Nephron (organoid): ENCODE measurements around the gene CLMN.

Experiments
- H3K27ac Mint-ChIP-seq, 3 experiments: 2 replicates each; pipeline ENCODE4 v1.8.0; 2020; ENCODE audit warnings: mixed read lengths in 3 of 3, mild to moderate bottlenecking in 2 of 3, moderate library complexity in 1 of 3
- H3K27me3 Mint-ChIP-seq: 2 replicates; pipeline ENCODE4 v1.8.0; 2021; ENCODE audit warnings: low read depth, mild to moderate bottlenecking, moderate library complexity, mixed read lengths
- H3K36me3 Mint-ChIP-seq: 2 replicates; pipeline ENCODE4 v1.8.0; 2020; ENCODE audit warnings: low read depth, mixed read lengths
- H3K4me1 Mint-ChIP-seq: 2 replicates; pipeline ENCODE4 v1.8.0; 2020; ENCODE audit warnings: mixed read lengths
- H3K4me3 Mint-ChIP-seq, 3 experiments: 2 replicates each; pipeline ENCODE4 v1.8.0; 2020; ENCODE audit warnings: mild to moderate bottlenecking in 3 of 3, mixed read lengths in 3 of 3, moderate library complexity in 2 of 3
- H3K9me3 Mint-ChIP-seq: 2 replicates; pipeline ENCODE4 v1.8.0; 2020; ENCODE audit warnings: mixed read lengths
- CTCF ChIP-seq, 3 experiments: fragments of 200-600 bp; sonication (generic); IDR thresholded peaks; one replicate each; pipeline ENCODE4 v1.5.0; 2021; ENCODE audit warnings: antibody characterized with exemption in 3 of 3; ENCODE audit not compliant: unreplicated experiment in 3 of 3

CLMN gene

GRCh38 chr14:95335071-95335470, 15.4 kb upstream of the CLMN start:
- peaks cover 18% of the 10 kb centered on the region for H3K27me3 Mint-ChIP-seq
- no peaks in the 10 kb centered on the region for H3K36me3 Mint-ChIP-seq
- no peak for TF ChIP-seq CTCF (IDR thresholded peaks at IDR 0.05; ENCODE audit: unreplicated experiment in 3 of 3)

DNA sequence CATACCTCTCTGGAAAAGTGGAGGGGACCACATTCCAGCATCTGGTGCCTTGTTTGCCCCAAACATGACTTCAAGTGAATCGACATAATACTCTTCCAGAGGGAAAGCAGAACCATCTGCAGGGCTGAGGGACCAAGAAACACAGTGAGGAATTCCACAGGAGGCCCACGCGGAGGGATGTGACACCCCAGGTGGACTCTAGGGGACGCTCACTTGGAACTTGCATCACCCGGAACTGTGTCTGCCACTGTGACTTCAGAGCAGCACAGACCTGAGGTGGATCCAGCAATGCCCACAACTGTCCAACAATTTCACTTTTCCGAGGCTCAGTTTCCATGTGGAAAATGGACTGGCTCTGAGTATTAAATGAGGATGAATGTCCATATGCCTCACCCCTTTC, 14.3 kb upstream of the CLMN start:
- no peak for TF ChIP-seq CTCF (IDR thresholded peaks at IDR 0.05; ENCODE audit: unreplicated experiment in 3 of 3)
- Mint-ChIP-seq H3K4me3 (no peak overlapping the region), H3K36me3 (no peaks in the 10 kb centered on the region)

More at GRCh38 chr14:95335071-95335470, 15.4 kb upstream of the CLMN start:
- peaks cover 7% of the 10 kb centered on the region for H3K9me3 Mint-ChIP-seq
- no peak overlapping the region for H3K4me3 Mint-ChIP-seq
- no peak overlapping the region for H3K27ac Mint-ChIP-seq
- H3K4me1 Mint-ChIP-seq, result no peaks in the 10 kb centered on the region

DNA sequence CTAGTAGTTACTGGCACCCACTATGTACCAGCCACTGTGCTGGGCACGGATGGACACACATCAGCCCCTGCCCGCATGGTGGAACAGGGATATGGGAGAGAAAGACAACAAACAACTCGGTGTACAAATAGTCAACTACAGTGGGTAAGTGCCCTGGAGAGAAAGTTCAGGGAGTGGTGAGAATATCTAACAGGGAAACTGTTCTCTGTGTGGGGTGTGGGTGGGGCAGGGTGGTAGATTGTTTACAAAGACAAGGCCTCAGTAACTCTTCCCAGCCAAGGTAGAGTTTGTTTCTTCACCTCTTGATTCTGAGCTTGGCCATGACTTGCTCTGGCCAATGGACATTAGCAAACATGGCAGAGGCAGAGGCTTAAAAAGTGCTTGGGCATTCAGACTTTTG, 12.9 kb upstream of the CLMN start:
- Mint-ChIP-seq H3K9me3 (peaks cover 7% of the 10 kb centered on the region), H3K4me3 (no peak overlapping the region), H3K4me1 (peaks cover 4% of the 10 kb centered on the region), H3K27me3 (peaks cover 17% of the 10 kb centered on the region), H3K36me3 (no peaks in the 10 kb centered on the region), H3K27ac (no peak overlapping the region)
- no peak for TF ChIP-seq CTCF (IDR thresholded peaks at IDR 0.05; ENCODE audit: unreplicated experiment in 3 of 3)

More for the DNA sequence above, 14.3 kb upstream of the CLMN start:
- no peaks in the 10 kb centered on the region for H3K4me1 Mint-ChIP-seq
- H3K9me3 Mint-ChIP-seq, result peaks cover 7% of the 10 kb centered on the region
- H3K27me3 Mint-ChIP-seq, result peaks cover 14% of the 10 kb centered on the region
- no peak overlapping the region for H3K27ac Mint-ChIP-seq

DNA sequence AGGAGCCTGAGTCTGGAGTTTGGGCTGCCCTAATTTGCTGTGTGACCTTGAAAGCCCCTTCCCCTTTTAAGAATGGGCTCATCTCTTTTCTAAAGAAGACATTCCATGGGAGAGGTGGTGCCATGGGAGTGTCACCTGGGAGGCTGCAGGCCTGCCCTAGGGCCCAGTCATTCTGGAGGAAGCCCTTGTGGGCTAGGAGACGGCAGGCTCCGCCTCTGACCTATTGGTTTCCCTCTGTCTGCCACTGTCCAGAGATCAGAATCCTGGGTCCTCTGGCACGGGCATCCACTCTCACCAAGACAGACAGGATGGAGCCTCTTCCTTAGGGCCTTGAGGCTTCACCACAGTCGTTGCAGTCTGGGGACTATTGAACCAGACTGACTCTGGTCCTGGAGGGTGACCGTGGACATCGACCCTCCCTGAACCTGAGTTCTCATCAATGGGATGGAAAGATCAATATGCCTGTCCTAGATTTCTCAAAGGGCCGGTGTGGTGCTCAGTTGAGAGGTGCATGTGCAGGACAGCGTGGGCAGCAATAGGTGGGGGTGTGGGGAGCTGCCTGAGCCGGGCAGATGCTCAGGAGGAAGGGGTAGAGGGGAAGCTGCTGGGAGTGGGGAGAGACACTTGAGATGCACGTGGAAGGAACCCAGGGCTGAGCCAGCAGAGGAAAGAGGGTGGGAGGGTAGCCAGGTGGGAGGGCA, 12.2 kb upstream of the CLMN start:
- Mint-ChIP-seq H3K27ac (no peak overlapping the region), H3K9me3 (peaks cover 7% of the 10 kb centered on the region), H3K36me3 (no peaks in the 10 kb centered on the region), H3K27me3 (peaks cover 15% of the 10 kb centered on the region), H3K4me1 (peaks cover 4% of the 10 kb centered on the region), H3K4me3 (no peak overlapping the region)
- TF ChIP-seq CTCF (IDR thresholded peaks at IDR 0.05; ENCODE audit: unreplicated experiment in 3 of 3), result no peak

- peaks cover 4% of the 10 kb centered on the region for H3K4me1 Mint-ChIP-seq
- no peak for TF ChIP-seq CTCF (IDR thresholded peaks at IDR 0.05; ENCODE audit: unreplicated experiment in 3 of 3)
- H3K36me3 Mint-ChIP-seq, result no peaks in the 10 kb centered on the region
- no peak overlapping the region for H3K4me3 Mint-ChIP-seq
- H3K27me3 Mint-ChIP-seq, result peaks cover 4% of the 10 kb centered on the region
- H3K9me3 Mint-ChIP-seq, result peaks cover 6% of the 10 kb centered on the region
- no peak overlapping the region for H3K27ac Mint-ChIP-seq
These were observed 11.1 kb upstream of the CLMN start for GRCh38 chr14:95330591-95331370.
